ENCODE results near the gene HIVEP3. TPM values are rescaled to one million over a fixed set of nuclear protein-coding genes. Genes with fewer than 3 reads are reported as not detected.
A peak's percentile ranks its signal among the peaks of the same experiment; 100 is the strongest.

Gene HIVEP3
- total RNA-seq, 4 donors from 2014 or later, result 4.2 to 6.5 (median 4.7) TPM

DNA sequence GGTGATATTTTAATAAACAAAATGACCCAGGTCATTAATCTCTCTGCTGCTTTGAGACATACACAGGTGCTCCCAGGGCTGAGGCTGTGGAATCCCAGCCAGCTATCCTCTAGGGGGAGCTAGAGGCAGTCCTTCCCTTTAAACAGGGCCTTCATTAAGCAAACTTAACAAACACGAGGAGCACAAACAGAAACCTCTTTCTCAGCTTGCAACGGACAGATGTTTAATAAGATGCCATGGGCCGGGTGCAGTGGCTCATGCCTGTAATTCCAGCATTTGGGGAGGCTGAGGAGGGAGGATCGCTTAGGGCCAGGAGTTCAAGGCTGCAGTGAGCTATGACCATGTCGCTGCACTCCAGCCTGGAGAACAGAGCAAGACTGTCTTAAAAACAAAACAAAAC, 106.7 kb downstream of the HIVEP3 start:
- H3K27me3 ChIP-seq, result no peaks in the 10 kb centered on the region
- 40 to 49% methylated on average over 5 of the region's 5 CpGs for WGBS, 2 donors
- peaks cover 0 to 24% (median 0%) of the 10 kb centered on the region in 4 donors for H3K4me1 ChIP-seq
- no peaks in the 10 kb centered on the region for H3K9me3 ChIP-seq
- peak in 1 of 2 donors; percentile 22 for DNase-seq (ENCODE audit: low spot score in 2 of 2)
- no peak overlapping the region for H3K27ac ChIP-seq
- no peak overlapping the region for H3K4me3 ChIP-seq
- TF ChIP-seq EP300 (IDR thresholded peaks at IDR 0.05), result no peak
- peak; percentile 20 to 46 (median 39) for TF ChIP-seq CTCF (IDR thresholded peaks at IDR 0.05)
- TF ChIP-seq POLR2A (IDR thresholded peaks at IDR 0.05), result no peak
- H3K36me3 ChIP-seq, result no peaks in the 10 kb centered on the region

GRCh38 chr1:41811051-41811795, 107.5 kb downstream of the HIVEP3 start:
- H3K4me1 ChIP-seq, result peaks cover 0 to 18% (median 0%) of the 10 kb centered on the region in 4 donors
- TF ChIP-seq CTCF (IDR thresholded peaks at IDR 0.05) (no peak), POLR2A (IDR thresholded peaks at IDR 0.05) (no peak), EP300 (IDR thresholded peaks at IDR 0.05) (no peak)
- H3K9me3 ChIP-seq, result no peaks in the 10 kb centered on the region
- H3K4me3 ChIP-seq, result no peak overlapping the region
- no peaks in the 10 kb centered on the region for H3K36me3 ChIP-seq
- H3K27ac ChIP-seq, result no peak overlapping the region
- no peaks in the 10 kb centered on the region for H3K27me3 ChIP-seq
- no peak for DNase-seq (ENCODE audit: low spot score in 2 of 2)
- WGBS, 2 donors, result 59 to 64% methylated on average over 7 of the region's 7 CpGs

GRCh38 chr1:41810446-41810845, 108.3 kb downstream of the HIVEP3 start:
- no peak overlapping the region for H3K4me3 ChIP-seq
- no peak overlapping the region for H3K27ac ChIP-seq
- no peaks in the 10 kb centered on the region for H3K36me3 ChIP-seq
- TF ChIP-seq EP300 (IDR thresholded peaks at IDR 0.05), result no peak
- no peak for TF ChIP-seq POLR2A (IDR thresholded peaks at IDR 0.05)
- no peak for TF ChIP-seq CTCF (IDR thresholded peaks at IDR 0.05)
- H3K27me3 ChIP-seq, result no peaks in the 10 kb centered on the region
- H3K9me3 ChIP-seq, result no peaks in the 10 kb centered on the region
- DNase-seq (ENCODE audit: low spot score in 2 of 2), result no peak
- H3K4me1 ChIP-seq, result peaks cover 0 to 18% (median 0%) of the 10 kb centered on the region in 4 donors

DNA sequence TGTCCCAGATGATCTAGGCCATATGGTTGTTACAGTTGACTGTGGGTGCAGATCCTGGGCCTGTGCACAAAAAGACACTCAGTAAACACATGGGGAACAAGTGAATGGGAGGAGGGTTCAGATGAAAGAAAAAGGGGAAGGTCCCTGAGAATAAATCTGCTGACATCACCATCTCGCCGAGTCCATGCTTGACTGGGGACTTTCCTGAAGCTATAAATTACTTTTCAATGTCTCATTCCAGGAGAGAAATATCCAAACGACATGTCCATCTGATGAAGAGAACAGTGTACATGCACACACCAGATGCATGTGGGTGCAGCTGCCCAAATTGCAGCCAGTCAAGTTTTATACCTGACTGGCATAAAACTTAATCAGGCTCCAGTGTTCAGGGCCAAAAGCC, 109.0 kb downstream of the HIVEP3 start:
- Histone ChIP-seq H3K36me3 (no peaks in the 10 kb centered on the region), H3K4me3 (no peak overlapping the region), H3K27ac (no peak overlapping the region), H3K27me3 (no peaks in the 10 kb centered on the region), H3K9me3 (no peaks in the 10 kb centered on the region), H3K4me1 (peaks cover 0 to 18% (median 0%) of the 10 kb centered on the region in 4 donors)
- no peak for DNase-seq (ENCODE audit: low spot score in 2 of 2)
- TF ChIP-seq CTCF (IDR thresholded peaks at IDR 0.05) (no peak), EP300 (IDR thresholded peaks at IDR 0.05) (no peak), POLR2A (IDR thresholded peaks at IDR 0.05) (no peak)
- WGBS, 2 donors, result 49 to 50% methylated on average over 3 of the region's 3 CpGs

GRCh38 chr1:41807390-41807789, 111.3 kb downstream of the HIVEP3 start:
- WGBS, 2 donors, result 79 to 91% methylated on average over 6 of the region's 6 CpGs
- TF ChIP-seq CTCF (IDR thresholded peaks at IDR 0.05) (no peak), POLR2A (IDR thresholded peaks at IDR 0.05) (no peak), EP300 (IDR thresholded peaks at IDR 0.05) (no peak)
- Histone ChIP-seq H3K4me1 (peaks cover 0 to 17% (median 11%) of the 10 kb centered on the region in 4 donors), H3K27ac (no peak overlapping the region), H3K9me3 (no peaks in the 10 kb centered on the region), H3K4me3 (no peak overlapping the region), H3K27me3 (no peaks in the 10 kb centered on the region), H3K36me3 (no peaks in the 10 kb centered on the region)
- no peak for DNase-seq (ENCODE audit: low spot score in 2 of 2)

Data from tibial nerve (tissue), 4 donors.